ENCODE results near the gene EFCAB11.

The EFCAB11 gene

GRCh38 chr14:89954070-89955021 lies at the start of gene EFCAB11:
EFCAB11 (minus strand) TSS chr14:89954730; CDS start chr14:89954660, 70 bp downstream.
- FAIRE-seq: peak; percentile 80

GRCh38 chr14:90003526-90004307 lies 49.2 kb upstream of the EFCAB11 start:
- DNase-seq (ENCODE audit: low spot score): no peak
- no peak for FAIRE-seq

More at GRCh38 chr14:89954070-89955021, at the start of gene EFCAB11:
- DNase-seq (ENCODE audit: low spot score): peak; percentile 90

GRCh38 chr14:90000935-90001334 lies 46.4 kb upstream of the EFCAB11 start:
- DNase-seq (ENCODE audit: low spot score) (no peak), FAIRE-seq (no peak)

GRCh38 chr14:89996963-89997362 lies 42.4 kb upstream of the EFCAB11 start:
- FAIRE-seq (no peak), DNase-seq (ENCODE audit: low spot score) (no peak)

- DNase-seq (ENCODE audit: low spot score): no peak
- FAIRE-seq: no peak
Measured at GRCh38 chr14:89992273-89992672, 37.7 kb upstream of the EFCAB11 start.

- DNase-seq (ENCODE audit: low spot score): no peak
- FAIRE-seq: no peak
Measured at GRCh38 chr14:89990623-89991275, 36.2 kb upstream of the EFCAB11 start.

- FAIRE-seq: no peak
- DNase-seq (ENCODE audit: low spot score): no peak
Measured at GRCh38 chr14:89990218-89990617, 35.7 kb upstream of the EFCAB11 start.

- FAIRE-seq (no peak), DNase-seq (ENCODE audit: low spot score) (no peak)
Measured at GRCh38 chr14:89988787-89989186, 34.3 kb upstream of the EFCAB11 start.

- DNase-seq (ENCODE audit: low spot score) (no peak), FAIRE-seq (no peak)
Measured at GRCh38 chr14:89987161-89987475, 32.6 kb upstream of the EFCAB11 start.

- no peak for DNase-seq (ENCODE audit: low spot score)
- FAIRE-seq: no peak
Measured at GRCh38 chr14:89986462-89987160, 32.1 kb upstream of the EFCAB11 start.

- FAIRE-seq: no peak
Measured at GRCh38 chr14:89983375-89983774, 28.8 kb upstream of the EFCAB11 start.

GRCh38 chr14:89978656-89979055 lies 24.1 kb upstream of the EFCAB11 start:
- FAIRE-seq (no peak), DNase-seq (ENCODE audit: low spot score) (no peak)

More at GRCh38 chr14:89983375-89983774, 28.8 kb upstream of the EFCAB11 start:
- no peak for DNase-seq (ENCODE audit: low spot score)

GRCh38 chr14:89977668-89978067 lies 23.1 kb upstream of the EFCAB11 start:
- DNase-seq (ENCODE audit: low spot score) (no peak), FAIRE-seq (no peak)

- DNase-seq (ENCODE audit: low spot score) (peak; percentile 44), FAIRE-seq (no peak)
Measured at GRCh38 chr14:89973234-89973823, 18.8 kb upstream of the EFCAB11 start.

GRCh38 chr14:89965839-89966238 lies 11.3 kb upstream of the EFCAB11 start:
- no peak for FAIRE-seq

GRCh38 chr14:89963288-89963978 lies 8.9 kb upstream of the EFCAB11 start:
- no peak for FAIRE-seq
- no peak for DNase-seq (ENCODE audit: low spot score)

More at GRCh38 chr14:89965839-89966238, 11.3 kb upstream of the EFCAB11 start:
- DNase-seq (ENCODE audit: low spot score): no peak

- FAIRE-seq (no peak), DNase-seq (ENCODE audit: low spot score) (no peak)
Measured at GRCh38 chr14:89960914-89961313, 6.4 kb upstream of the EFCAB11 start.

GRCh38 chr14:89959853-89960445 lies 5.4 kb upstream of the EFCAB11 start:
- FAIRE-seq: no peak

GRCh38 chr14:89958966-89959365 lies 4.4 kb upstream of the EFCAB11 start:
- FAIRE-seq (no peak), DNase-seq (ENCODE audit: low spot score) (no peak)

More at GRCh38 chr14:89959853-89960445, 5.4 kb upstream of the EFCAB11 start:
- DNase-seq (ENCODE audit: low spot score): no peak

- FAIRE-seq: no peak
Measured at GRCh38 chr14:89957791-89958190, 3.3 kb upstream of the EFCAB11 start.

More at GRCh38 chr14:89957791-89958190, 3.3 kb upstream of the EFCAB11 start:
- DNase-seq (ENCODE audit: low spot score): no peak

Measured in urothelium cell line (cell line).